Right lobe of liver (tissue), 4 donors: ENCODE data around the gene AP5Z1.

Experiments used
- CTCF ChIP-seq, 4 donors: fragments of 200-600 bp in 3 of 4; fragments of 450-650 bp in 1 of 4; IDR thresholded peaks; one replicate each; pipeline versions ENCODE4 v1.5.1 to v1.8.0; 2016 to 2022; ENCODE audit warnings: antibody characterized with exemption in 4 of 4, mild to moderate bottlenecking in 2 of 4
- POLR2A ChIP-seq: fragments of 450-650 bp; IDR thresholded peaks from one replicate; pipeline ENCODE4 v1.6.1; 2017; ENCODE audit warnings: antibody characterized with exemption, mild to moderate bottlenecking
- donor health status: DM: no; HTN: no; CAD: no.
- donor health status: DM: no; HTN: no; CAD: no.
- donor health status: DM: no; HTN: yes; CAD: no.

GRCh38 chr7:4790516-4790991 lies 15.1 kb downstream of the AP5Z1 start:
- TF ChIP-seq CTCF (IDR thresholded peaks at IDR 0.05) (no peak), POLR2A (no peak)
